SH-SY5Y (cell line): ENCODE data around the gene ADORA2A.

Source experiments
- GATA2 ChIP-seq: IDR thresholded peaks from 2 replicates; pipeline ENCODE4 v1.6.1; 2011; ENCODE audit warnings: mild to moderate bottlenecking, low read depth, low read length
- GATA3 ChIP-seq: IDR thresholded peaks from 2 replicates; pipeline ENCODE4 v1.6.1; 2011; ENCODE audit warnings: low read depth, mild to moderate bottlenecking, low read length, moderate library complexity

- no peak for TF ChIP-seq GATA2
- TF ChIP-seq GATA3: no peak
Observed at GRCh38 chr22:24457894-24458420, 30.6 kb downstream of the ADORA2A start.
